ENCODE data around the gene PAGR1. TPM values are rescaled to one million over a fixed set of nuclear protein-coding genes. Genes with fewer than 3 reads are reported as not detected.
A peak's percentile ranks its signal among the peaks of the same experiment; 100 is the strongest.

The PAGR1 gene
- total and polyA plus RNA-seq, 9 of the 15 experiments (the other 6 are each of a cell fraction or from before 2014, with no cell fraction given): 1.4 to 58.2 (median 16.8) TPM

- TF ChIP-seq PHB (CRISPR knock-in tag; IDR thresholded peaks at IDR 0.05): no peak
- 0 out of 4 replicates have a peak, but pooled peaks of 1 of the 2 experiments have one; percentile 26 for TF ChIP-seq HDAC1 (IDR thresholded peaks at IDR 0.05)
- TF ChIP-seq XRCC5 (IDR thresholded peaks at IDR 0.05; ENCODE audit: low read depth, low read length): no peak
- 0 out of 2 replicates have a peak, but pooled peaks have one; percentile 21 for TF ChIP-seq HDGF (IDR thresholded peaks at IDR 0.05)
- no peak for TF ChIP-seq CEBPB (tag; IDR thresholded peaks at IDR 0.05)
- TF ChIP-seq MYBL2 (IDR thresholded peaks at IDR 0.05; ENCODE audit: low read depth): no peak
- no peak for TF ChIP-seq MYBL2 (CRISPR knock-in tag; IDR thresholded peaks at IDR 0.05; ENCODE audit: borderline replicate concordance)
- no peak for TF ChIP-seq SMARCA5 (IDR thresholded peaks at IDR 0.05)
- TF ChIP-seq EWSR1 (IDR thresholded peaks at IDR 0.05; ENCODE audit: borderline replicate concordance, low read depth, partially characterized antibody): no peak
- no peak for TF ChIP-seq POLR2A (conservative IDR thresholded peaks at IDR 0.05)
- no peak for TF ChIP-seq SFPQ (IDR thresholded peaks at IDR 0.05; ENCODE audit: low read depth, low read length)
- no peak for TF ChIP-seq ZNF253 (CRISPR knock-in tag; conservative IDR thresholded peaks at IDR 0.05)
- no peak for TF ChIP-seq EHMT2 (IDR thresholded peaks at IDR 0.05)
- no peak for TF ChIP-seq CBX5 (IDR thresholded peaks at IDR 0.05; ENCODE audit: borderline replicate concordance, low read depth)
- TF ChIP-seq CBX2 (IDR thresholded peaks at IDR 0.05; ENCODE audit: insufficient read depth, low read length, poor library complexity, severe bottlenecking): no peak
- no peak for TF ChIP-seq SP2 (IDR thresholded peaks at IDR 0.05; ENCODE audit: extremely low read depth, low read depth, low read length, poor library complexity, severe bottlenecking)
- no peak for TF ChIP-seq ARHGAP35 (IDR thresholded peaks at IDR 0.05; ENCODE audit: partially characterized antibody)
- no peak for TF ChIP-seq CREM (IDR thresholded peaks at IDR 0.05; ENCODE audit: low read depth)
- TF ChIP-seq ZNF184 (CRISPR knock-in tag; IDR thresholded peaks at IDR 0.05): no peak
- TF ChIP-seq ZBTB49 (CRISPR knock-in tag; IDR thresholded peaks at IDR 0.05; ENCODE audit: borderline replicate concordance): no peak
- no peak for TF ChIP-seq EZH2 (IDR thresholded peaks at IDR 0.05; ENCODE audit: borderline replicate concordance, low read depth, low read length)
- no peak for TF ChIP-seq BRF2 (IDR thresholded peaks at IDR 0.05; ENCODE audit: borderline replicate concordance, insufficient read depth, insufficient read length)
- TF ChIP-seq SOX6 (IDR thresholded peaks at IDR 0.05): no peak
- TF ChIP-seq ATF4 (CRISPR knock-in tag; IDR thresholded peaks at IDR 0.05): no peak
These were observed 916 bp downstream of the PAGR1 start (continued) for GRCh38 chr16:29816694-29817441.

All from K562 (cell line).